ENCODE data around the gene ANGEL1. TPM values are rescaled to one million over a fixed set of nuclear protein-coding genes. Genes with fewer than 3 reads are reported as not detected.
A peak's percentile ranks its signal among the peaks of the same experiment; 100 is the strongest.

ANGEL1 gene
- total RNA-seq, 5 donors from 2014 or later (not counting 1 experiment from before 2014, with no cell fraction given) = 15.4 to 33.7 (median 28.3) TPM

DNA sequence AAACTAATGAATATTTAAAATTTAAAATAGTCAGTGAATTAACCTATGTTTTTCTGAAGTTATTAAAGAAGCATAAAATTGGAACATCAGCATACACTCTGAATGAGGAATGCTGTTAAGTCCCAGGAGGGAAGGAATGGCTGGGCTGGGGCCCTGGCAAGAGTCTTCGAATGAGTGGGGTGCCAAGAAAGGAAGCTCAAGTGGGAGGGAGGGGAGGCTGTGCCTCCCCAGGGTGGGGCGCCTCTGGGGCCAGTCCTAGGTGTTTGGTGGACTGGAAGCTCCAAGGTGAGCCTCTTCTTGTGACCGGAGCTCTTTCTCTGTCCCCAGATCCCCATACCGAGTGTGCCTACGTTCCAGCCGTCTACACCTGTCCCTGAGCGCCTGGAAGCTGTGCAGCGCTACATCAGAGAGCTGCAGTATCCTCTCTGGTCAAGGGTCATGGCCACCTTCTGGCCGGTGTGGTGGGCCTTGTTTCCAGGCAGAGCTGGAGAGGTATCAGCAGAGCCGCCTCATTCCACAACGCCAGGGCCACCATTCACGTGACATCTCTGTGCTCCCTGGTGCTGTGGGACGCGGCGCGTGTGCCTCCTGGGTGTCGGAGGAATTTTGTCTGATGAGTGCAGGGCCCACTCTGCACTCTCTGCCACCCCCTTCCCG lies 42.9 kb downstream of the ANGEL1 start:
- ATAC-seq (replicated peaks in 1 of 4) (no peak), DNase-seq (peak in 1 of 35 experiments; percentile 3)
- Mint-ChIP-seq H3K9me3 (no peaks in the 10 kb centered on the region), H3K27ac (no peak overlapping the region), H3K27me3 (peaks cover 0 to 6% of the 10 kb centered on the region in 2 donors), H3K4me1 (peaks cover 9 to 24% (median 19%) of the 10 kb centered on the region in 3 donors), H3K36me3 (no peaks in the 10 kb centered on the region), H3K4me3 (no peak overlapping the region)
- Histone ChIP-seq H3K4me1 (ENCODE audit: control insufficient read depth in 1 of 2, extremely low read depth in 1 of 2, insufficient read depth in 2 of 2, low read length in 2 of 2) (peaks cover 9 to 19% of the 10 kb centered on the region in 2 experiments), H3K4me3 (ENCODE audit: control insufficient read depth in 1 of 2, extremely low read depth in 1 of 2, low read length in 1 of 2) (no peak overlapping the region), H3K27ac (ENCODE audit: low read length) (no peak overlapping the region), H3K9me3 (no peaks in the 10 kb centered on the region), H3K36me3 (ENCODE audit: control insufficient read depth in 2 of 2, extremely low read depth in 1 of 2, insufficient read depth in 1 of 2, low read length in 1 of 2) (no peaks in the 10 kb centered on the region), H3K27me3 (replicated peaks in 1 of 2; ENCODE audit: control insufficient read depth in 2 of 2, extremely low read depth in 1 of 2, insufficient read depth in 2 of 2, low read length in 1 of 2) (peaks cover 0 to 22% of the 10 kb centered on the region in 2 experiments)
- WGBS (ENCODE audit: insufficient coverage) = 97% methylated on average over 15 of the region's 18 CpGs
- ChIA-PET POLR2A (interaction anchor here in 1 of 2 donors (1.3 kb wide), 1 partner anchor 41 kb away, joined by 3 read pairs; no protein-coding TSS in a partner anchor), CTCF (interaction anchor here in 1 of 2 donors (0.5 to 0.6 kb wide), 2 partner anchors 58 to 314 kb away, joined by 4 read pairs; no protein-coding TSS in a partner anchor)

DNA sequence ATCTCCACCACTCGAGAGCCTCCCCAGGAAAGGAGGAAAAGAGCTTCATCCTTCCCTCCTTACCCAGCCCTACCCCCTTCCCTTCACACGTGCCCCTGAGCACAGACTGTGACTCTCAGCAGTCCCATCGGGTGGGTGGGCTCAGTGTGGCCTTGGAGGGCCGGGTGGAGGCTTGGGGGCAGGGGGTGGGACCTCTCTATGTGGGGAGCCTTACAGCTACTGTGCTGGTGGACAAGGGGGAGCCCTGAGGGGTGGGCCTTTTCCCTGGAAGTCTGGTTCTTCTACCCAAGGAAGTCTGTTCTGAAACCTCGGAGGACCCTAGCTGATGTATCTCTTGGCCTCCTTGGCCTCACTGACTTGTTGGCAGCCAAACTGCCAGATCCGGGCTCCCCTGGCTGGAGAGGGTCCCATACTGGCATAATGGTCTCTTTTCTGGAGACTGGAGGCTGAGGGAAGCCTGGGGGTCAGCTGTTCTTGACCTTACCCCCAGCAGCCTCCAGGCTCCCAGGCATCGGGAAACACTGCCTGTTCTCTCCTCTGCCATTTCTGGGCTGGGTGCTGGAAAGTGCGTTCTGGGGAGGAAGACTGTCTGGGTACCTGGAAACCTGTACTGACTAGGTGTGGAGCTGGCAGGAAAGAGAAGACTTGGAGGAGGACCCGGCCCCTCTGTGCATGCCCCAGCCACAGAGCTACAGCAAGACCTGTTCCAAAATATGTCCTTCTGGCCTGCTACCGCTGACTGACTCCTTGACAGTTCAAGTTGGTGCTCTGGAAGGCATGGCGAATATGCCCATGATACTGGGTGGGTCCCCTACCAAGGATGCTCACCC lies 43.8 kb downstream of the ANGEL1 start:
- ATAC-seq (replicated peaks in 1 of 4) (peak in 1 of 4 experiments; percentile 28), DNase-seq (peak in 1 of 35 experiments; percentile 7)
- Mint-ChIP-seq H3K36me3 (no peaks in the 10 kb centered on the region), H3K27me3 (peaks cover 0 to 6% of the 10 kb centered on the region in 2 donors), H3K4me3 (peak overlapping the region in 2 of 3 donors; percentile 47 to 64), H3K4me1 (peaks cover 10 to 28% (median 24%) of the 10 kb centered on the region in 3 donors), H3K27ac (peak overlapping the region; percentile 85 to 88), H3K9me3 (no peaks in the 10 kb centered on the region)
- Histone ChIP-seq H3K27me3 (replicated peaks in 1 of 2; ENCODE audit: control insufficient read depth in 2 of 2, extremely low read depth in 1 of 2, insufficient read depth in 2 of 2, low read length in 1 of 2) (peaks cover 0 to 22% of the 10 kb centered on the region in 2 experiments), H3K27ac (ENCODE audit: low read length) (peak overlapping the region; percentile 89), H3K4me3 (ENCODE audit: control insufficient read depth in 1 of 2, extremely low read depth in 1 of 2, low read length in 1 of 2) (no peak overlapping the region), H3K36me3 (ENCODE audit: control insufficient read depth in 2 of 2, extremely low read depth in 1 of 2, insufficient read depth in 1 of 2, low read length in 1 of 2) (no peaks in the 10 kb centered on the region), H3K4me1 (ENCODE audit: control insufficient read depth in 1 of 2, extremely low read depth in 1 of 2, insufficient read depth in 2 of 2, low read length in 2 of 2) (peaks cover 9 to 19% of the 10 kb centered on the region in 2 experiments), H3K9me3 (no peaks in the 10 kb centered on the region)
- 80% methylated on average over 7 of the region's 11 CpGs for WGBS (ENCODE audit: insufficient coverage)
- POLR2A ChIA-PET = interaction anchor here in 1 of 2 donors (1.0 to 1.3 kb wide), 2 partner anchors 14 to 42 kb away, joined by 3 to 7 read pairs; no protein-coding TSS in a partner anchor
- CTCF ChIA-PET = interaction anchor here (0.5 to 0.8 kb wide), 4 partner anchors 42 to 315 kb away, joined by 4 to 8 read pairs (median 6); no protein-coding TSS in a partner anchor

DNA sequence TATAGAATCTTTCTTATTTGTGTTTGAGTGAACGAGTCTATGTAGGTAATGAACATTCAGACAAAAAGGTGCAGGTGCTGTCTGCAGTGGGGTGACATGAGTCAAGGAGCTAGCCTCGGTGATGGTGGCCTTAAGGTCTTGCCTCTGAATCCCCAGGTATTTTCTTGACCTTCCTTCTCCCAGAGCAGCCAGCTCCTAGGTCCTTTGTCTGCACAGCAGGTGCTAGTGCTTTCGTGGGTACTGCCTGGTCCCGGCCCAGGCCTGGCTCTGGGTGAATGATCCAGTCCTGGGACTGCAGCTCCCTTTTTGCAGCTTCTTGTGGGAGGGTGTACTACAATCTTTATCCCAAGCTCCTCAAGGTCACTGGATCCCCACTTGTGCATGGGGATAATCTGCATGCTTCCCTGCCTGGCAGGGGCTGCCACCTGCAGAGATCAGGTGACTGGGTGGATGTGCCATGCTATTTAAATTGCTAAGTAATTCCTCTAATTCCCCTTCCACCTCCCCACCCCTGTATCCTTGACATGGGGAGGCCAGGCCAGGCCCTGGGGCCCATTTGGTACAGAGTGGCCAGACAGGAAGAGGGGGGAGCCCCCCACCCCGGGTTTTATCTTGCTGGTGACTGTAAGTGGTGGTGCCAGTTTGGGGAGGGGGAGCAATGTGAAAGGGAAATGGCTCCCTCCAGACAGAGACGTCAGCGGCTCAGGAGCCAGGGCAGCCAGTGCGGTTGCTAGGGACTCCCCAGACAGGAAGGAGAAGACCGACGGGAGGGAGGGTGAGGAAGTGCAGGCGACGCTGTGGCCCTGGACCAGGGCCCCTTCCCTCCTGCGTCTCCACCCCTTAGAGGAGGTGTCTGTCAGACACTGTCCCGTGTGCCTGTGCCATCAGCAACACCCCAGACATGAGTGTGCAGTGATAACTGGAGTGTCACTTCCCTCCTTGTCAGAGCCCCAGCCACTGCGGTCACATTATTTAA lies 44.7 kb downstream of the ANGEL1 start:
- ChIA-PET POLR2A (interaction anchor here in 1 of 2 donors (1.0 to 1.3 kb wide), 2 partner anchors 15 to 43 kb away, joined by 3 to 7 read pairs; no protein-coding TSS in a partner anchor), CTCF (interaction anchor here in 1 of 2 donors (0.7 to 0.8 kb wide), 2 partner anchors 43 to 56 kb away, joined by 7 to 8 read pairs; no protein-coding TSS in a partner anchor)
- DNase-seq (peak; percentile 27 to 82 (median 63)), ATAC-seq (replicated peaks in 1 of 4) (peak; percentile 86 to 93 (median 90))
- H3K27ac Mint-ChIP-seq = peak overlapping the region; percentile 85 to 88
- Histone ChIP-seq H3K27me3 (replicated peaks in 1 of 2; ENCODE audit: control insufficient read depth in 2 of 2, extremely low read depth in 1 of 2, insufficient read depth in 2 of 2, low read length in 1 of 2) (peaks cover 0 to 21% of the 10 kb centered on the region in 2 experiments), H3K27ac (ENCODE audit: low read length) (peak overlapping the region; percentile 89), H3K4me3 (ENCODE audit: control insufficient read depth in 1 of 2, extremely low read depth in 1 of 2, low read length in 1 of 2) (no peak overlapping the region), H3K4me1 (ENCODE audit: control insufficient read depth in 1 of 2, extremely low read depth in 1 of 2, insufficient read depth in 2 of 2, low read length in 2 of 2) (peaks cover 9 to 19% of the 10 kb centered on the region in 2 experiments), H3K36me3 (ENCODE audit: control insufficient read depth in 2 of 2, extremely low read depth in 1 of 2, insufficient read depth in 1 of 2, low read length in 1 of 2) (no peaks in the 10 kb centered on the region), H3K9me3 (no peaks in the 10 kb centered on the region)
- no peaks in the 10 kb centered on the region for H3K36me3 Mint-ChIP-seq
- 11% methylated on average over 10 of the region's 15 CpGs for WGBS (ENCODE audit: insufficient coverage)
- no peaks in the 10 kb centered on the region for H3K9me3 Mint-ChIP-seq
- peak overlapping the region in 2 of 3 donors; percentile 47 to 64 for H3K4me3 Mint-ChIP-seq
- peaks cover 19 to 37% (median 33%) of the 10 kb centered on the region in 3 donors for H3K4me1 Mint-ChIP-seq
- H3K27me3 Mint-ChIP-seq = peaks cover 0 to 8% of the 10 kb centered on the region in 2 donors

DNA sequence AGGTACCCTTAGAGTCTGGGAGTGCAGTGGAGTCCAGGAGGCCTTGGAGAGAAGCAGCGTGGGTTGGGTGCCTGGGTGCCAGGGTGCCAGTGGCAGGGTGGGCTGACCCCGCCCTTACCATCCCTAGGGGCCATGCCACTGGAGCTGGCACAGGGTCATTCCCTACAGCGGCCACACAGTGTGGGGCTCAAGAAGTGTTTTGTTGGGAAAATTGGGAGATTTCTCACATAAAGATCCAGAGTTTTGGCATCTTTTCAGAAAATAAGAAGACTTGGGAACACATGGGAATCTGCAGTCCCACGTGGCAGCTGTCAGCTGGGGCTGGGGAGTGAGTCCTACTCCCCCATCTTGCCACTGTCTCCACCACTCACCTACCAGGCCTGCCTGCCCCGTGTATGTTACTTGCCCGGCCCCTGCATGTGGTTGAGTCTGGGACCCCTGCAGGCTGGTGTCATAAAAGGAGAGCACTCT lies 47.2 kb downstream of the ANGEL1 start:
- H3K27me3 Mint-ChIP-seq = peaks cover 2 to 16% of the 10 kb centered on the region in 2 donors
- no peaks in the 10 kb centered on the region for H3K36me3 ChIP-seq (ENCODE audit: control insufficient read depth in 2 of 2, extremely low read depth in 1 of 2, insufficient read depth in 1 of 2, low read length in 1 of 2)
- POLR2A ChIA-PET = interaction anchor here in 1 of 2 donors (0.5 kb wide), 1 partner anchor 263 kb away, joined by 6 read pairs; no protein-coding TSS in a partner anchor
- peaks cover 11 to 37% of the 10 kb centered on the region in 2 experiments for H3K4me1 ChIP-seq (ENCODE audit: control insufficient read depth in 1 of 2, extremely low read depth in 1 of 2, insufficient read depth in 2 of 2, low read length in 2 of 2)
- H3K27me3 ChIP-seq (replicated peaks in 1 of 2; ENCODE audit: control insufficient read depth in 2 of 2, extremely low read depth in 1 of 2, insufficient read depth in 2 of 2, low read length in 1 of 2) = peaks cover 3 to 18% of the 10 kb centered on the region in 2 experiments
- H3K9me3 Mint-ChIP-seq = no peaks in the 10 kb centered on the region
- H3K4me3 Mint-ChIP-seq = no peak overlapping the region
- H3K36me3 Mint-ChIP-seq = no peaks in the 10 kb centered on the region
- H3K27ac Mint-ChIP-seq = peak overlapping the region in 1 of 2 donors; percentile 31
- peaks cover 27 to 52% (median 45%) of the 10 kb centered on the region in 3 donors for H3K4me1 Mint-ChIP-seq
- WGBS (ENCODE audit: insufficient coverage) = 92% methylated on average over 3 of the region's 6 CpGs
- H3K4me3 ChIP-seq (ENCODE audit: control insufficient read depth in 1 of 2, extremely low read depth in 1 of 2, low read length in 1 of 2) = no peak overlapping the region
- H3K9me3 ChIP-seq = no peaks in the 10 kb centered on the region
- CTCF ChIA-PET = no interaction called here
- no peak overlapping the region for H3K27ac ChIP-seq (ENCODE audit: low read length)
- ATAC-seq (replicated peaks in 1 of 4) = no peak
- no peak for DNase-seq

DNA sequence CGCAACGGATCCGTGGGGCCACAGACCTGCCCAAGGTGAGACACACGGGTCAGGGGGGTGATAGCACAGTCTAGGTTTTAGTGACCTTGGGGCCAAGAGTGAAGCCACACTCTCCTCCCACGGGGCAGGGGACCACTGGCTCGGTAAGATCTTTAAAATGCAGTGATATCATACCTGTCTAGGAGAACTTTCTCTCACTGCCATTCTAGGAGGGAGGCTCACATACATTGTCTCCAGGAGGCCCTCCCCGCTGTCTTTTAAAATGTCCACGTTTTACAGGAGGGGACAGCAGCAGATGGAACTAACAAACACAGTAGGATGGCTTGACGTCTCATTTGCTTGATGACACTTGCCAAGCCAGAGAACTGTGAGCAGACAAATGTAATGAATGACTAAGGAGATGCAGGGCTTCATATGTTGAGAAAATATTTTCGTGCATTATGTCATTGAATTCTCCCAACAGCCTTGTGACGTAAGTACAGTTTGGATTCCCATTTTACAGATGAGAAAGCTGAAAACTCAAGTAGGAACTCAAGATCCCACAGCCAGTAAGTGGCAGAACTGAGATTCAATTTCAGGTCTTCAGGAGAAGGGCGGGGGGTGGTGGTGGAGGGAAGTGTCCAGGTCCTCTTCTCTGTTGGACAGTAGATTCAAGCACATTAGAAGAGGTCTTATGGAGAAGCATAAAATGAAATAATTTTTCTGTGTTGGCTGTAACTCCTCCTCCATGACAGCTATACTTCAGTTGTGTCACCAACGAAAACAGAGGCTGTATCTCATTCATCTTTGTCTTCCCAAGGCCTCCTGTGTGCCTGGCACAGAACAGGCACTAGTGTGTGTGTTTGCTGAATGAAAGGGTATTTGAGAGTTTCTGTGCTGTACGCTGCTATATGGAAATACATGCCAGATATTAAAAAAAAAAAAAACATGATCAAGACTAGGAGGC lies 49.3 kb downstream of the ANGEL1 start:
- Mint-ChIP-seq H3K27ac (peak overlapping the region in 1 of 2 donors; percentile 36), H3K4me3 (peak overlapping the region; percentile 60 to 84 (median 77)), H3K36me3 (no peaks in the 10 kb centered on the region), H3K9me3 (no peaks in the 10 kb centered on the region), H3K27me3 (peaks cover 14 to 23% of the 10 kb centered on the region in 2 donors), H3K4me1 (peaks cover 25 to 42% (median 36%) of the 10 kb centered on the region in 3 donors)
- WGBS (ENCODE audit: insufficient coverage) = 90% methylated on average over 12 of the region's 14 CpGs
- H3K27me3 ChIP-seq (replicated peaks in 1 of 2; ENCODE audit: control insufficient read depth in 2 of 2, extremely low read depth in 1 of 2, insufficient read depth in 2 of 2, low read length in 1 of 2) = peaks cover 3 to 19% of the 10 kb centered on the region in 2 experiments
- DNase-seq (no peak), ATAC-seq (replicated peaks in 1 of 4) (no peak)
- no peak overlapping the region for H3K4me3 ChIP-seq (ENCODE audit: control insufficient read depth in 1 of 2, extremely low read depth in 1 of 2, low read length in 1 of 2)
- H3K4me1 ChIP-seq (ENCODE audit: control insufficient read depth in 1 of 2, extremely low read depth in 1 of 2, insufficient read depth in 2 of 2, low read length in 2 of 2) = peaks cover 2 to 26% of the 10 kb centered on the region in 2 experiments
- H3K27ac ChIP-seq (ENCODE audit: low read length) = no peak overlapping the region
- no peaks in the 10 kb centered on the region for H3K36me3 ChIP-seq (ENCODE audit: control insufficient read depth in 2 of 2, extremely low read depth in 1 of 2, insufficient read depth in 1 of 2, low read length in 1 of 2)
- POLR2A ChIA-PET = no interaction called here
- H3K9me3 ChIP-seq = no peaks in the 10 kb centered on the region
- CTCF ChIA-PET = no interaction called here
